GM19035 (cell line): Measurements from ENCODE around the gene AAK1.

Experiments used
- ATAC-seq: cut with Tn5 transposase; IDR thresholded peaks from one replicate; pipeline ENCODE4 v1.9.1; 2021; ENCODE audit not compliant: unreplicated experiment

AAK1 gene

GRCh38 chr2:69547984-69548715 is 95.4 kb downstream of the AAK1 start:
- no peak for ATAC-seq

- no peak for ATAC-seq
Observed at GRCh38 chr2:69546646-69547045, 96.9 kb downstream of the AAK1 start.

DNA sequence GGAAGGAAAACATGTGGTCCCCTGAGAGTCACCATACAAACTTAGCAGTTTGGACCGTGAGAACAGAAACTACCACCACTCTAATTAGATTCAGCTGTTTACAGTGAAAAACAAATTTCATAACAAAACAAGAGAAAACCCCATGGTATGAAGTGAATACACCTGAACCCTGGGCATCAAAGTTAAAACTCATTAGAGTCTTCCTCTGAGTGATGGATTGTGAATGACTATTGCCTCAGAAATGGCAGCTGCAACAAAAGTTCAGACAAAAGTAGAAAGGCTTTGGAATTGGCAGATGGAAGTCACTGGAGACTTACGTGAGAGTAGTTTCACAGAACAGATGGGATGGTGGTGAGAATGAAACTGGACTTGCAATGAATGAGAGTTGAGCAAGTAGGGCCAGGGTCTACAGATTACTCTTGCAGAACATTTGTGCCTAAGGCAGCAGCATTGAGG is 98.0 kb downstream of the AAK1 start:
- ATAC-seq: peak; percentile 70

DNA sequence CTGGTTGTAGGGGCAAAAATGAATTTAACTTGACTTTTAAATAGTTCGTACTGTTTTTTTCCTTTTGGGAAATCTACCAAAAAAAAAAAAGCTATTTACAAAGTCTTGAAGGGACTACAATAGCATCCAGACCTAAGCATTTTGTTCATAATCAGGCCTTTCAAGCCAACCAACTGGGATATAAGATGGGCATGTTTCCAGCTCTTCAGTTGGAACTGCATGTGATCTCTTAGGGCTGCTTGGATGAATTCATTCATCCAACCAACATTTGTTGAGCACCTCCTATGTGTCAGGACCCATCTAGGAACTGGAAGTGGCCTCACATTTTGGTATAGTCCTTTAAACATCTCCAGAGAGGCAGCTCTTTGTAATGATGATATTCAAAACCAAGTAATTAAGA is 98.6 kb downstream of the AAK1 start:
- peak; percentile 11 for ATAC-seq

- ATAC-seq: no peak
Observed at GRCh38 chr2:69539549-69539908, 104.0 kb downstream of the AAK1 start.

GRCh38 chr2:69538872-69539548 is 104.5 kb downstream of the AAK1 start:
- no peak for ATAC-seq

DNA sequence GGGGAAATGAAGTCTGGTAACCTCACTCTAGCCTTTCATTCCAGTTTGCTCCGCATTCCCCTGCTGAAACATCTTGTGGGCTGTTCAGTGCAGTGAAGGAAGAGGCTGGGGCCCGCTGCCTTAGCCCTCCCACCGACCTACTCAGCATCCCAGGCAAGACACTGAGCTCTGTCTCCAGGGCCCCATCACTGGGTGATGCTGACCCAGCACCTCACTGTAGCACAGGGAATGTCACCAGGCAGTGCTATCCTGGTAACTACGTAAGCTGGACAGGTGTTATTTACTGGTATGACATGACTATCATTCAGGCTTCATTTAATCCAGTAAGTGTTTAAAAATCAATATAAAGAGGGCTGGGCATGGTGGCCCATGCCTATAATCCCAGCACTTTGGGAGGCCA is 105.3 kb downstream of the AAK1 start:
- ATAC-seq: no peak

GRCh38 chr2:69535817-69536241 is 107.7 kb downstream of the AAK1 start:
- no peak for ATAC-seq

DNA sequence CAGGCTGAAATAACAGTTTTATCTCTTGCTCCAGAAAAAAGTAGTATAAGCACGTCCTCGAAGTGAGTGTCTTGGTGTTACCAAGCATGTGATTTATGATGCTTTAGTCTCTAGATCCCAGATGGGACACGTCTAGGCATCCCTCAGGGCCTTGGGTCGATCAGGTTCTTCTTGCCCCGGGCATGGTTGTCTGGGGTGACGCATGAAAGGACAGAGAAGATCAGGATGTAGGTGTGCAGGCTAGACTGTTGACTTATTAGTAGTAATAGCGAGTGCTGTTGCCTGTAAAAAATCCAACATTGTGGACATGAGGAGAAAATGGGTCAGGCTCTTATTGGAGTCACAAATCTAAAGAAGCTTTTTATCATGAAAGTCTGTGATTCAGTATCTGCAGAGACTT is 112.4 kb downstream of the AAK1 start:
- no peak for ATAC-seq

GRCh38 chr2:69529480-69529879 is 114.1 kb downstream of the AAK1 start:
- ATAC-seq: no peak

GRCh38 chr2:69525261-69525660 is 118.3 kb downstream of the AAK1 start:
- no peak for ATAC-seq

GRCh38 chr2:69524799-69525198 is 118.7 kb downstream of the AAK1 start:
- no peak for ATAC-seq

GRCh38 chr2:69521747-69522146 is 121.8 kb downstream of the AAK1 start:
- ATAC-seq: no peak

GRCh38 chr2:69518841-69519240 is 124.7 kb downstream of the AAK1 start:
- ATAC-seq: no peak

DNA sequence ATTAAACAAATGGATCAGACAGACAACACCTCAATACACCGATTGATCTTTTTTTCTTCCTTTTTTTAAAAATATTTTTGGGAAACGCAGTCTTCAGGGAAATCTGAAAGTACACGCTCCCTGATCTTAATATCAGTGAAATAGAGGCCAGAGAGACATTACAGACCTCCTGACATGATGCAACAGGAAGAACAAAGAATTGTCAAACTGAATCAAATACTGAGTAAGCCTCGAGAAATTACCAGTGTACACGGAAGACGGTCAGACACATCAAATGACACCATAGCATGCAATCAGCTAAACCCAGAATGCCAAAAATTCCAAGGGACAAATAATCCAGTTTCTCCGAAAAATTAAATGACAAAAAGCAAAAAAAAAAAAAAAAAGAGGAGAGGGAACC is 126.1 kb downstream of the AAK1 start:
- no peak for ATAC-seq

DNA sequence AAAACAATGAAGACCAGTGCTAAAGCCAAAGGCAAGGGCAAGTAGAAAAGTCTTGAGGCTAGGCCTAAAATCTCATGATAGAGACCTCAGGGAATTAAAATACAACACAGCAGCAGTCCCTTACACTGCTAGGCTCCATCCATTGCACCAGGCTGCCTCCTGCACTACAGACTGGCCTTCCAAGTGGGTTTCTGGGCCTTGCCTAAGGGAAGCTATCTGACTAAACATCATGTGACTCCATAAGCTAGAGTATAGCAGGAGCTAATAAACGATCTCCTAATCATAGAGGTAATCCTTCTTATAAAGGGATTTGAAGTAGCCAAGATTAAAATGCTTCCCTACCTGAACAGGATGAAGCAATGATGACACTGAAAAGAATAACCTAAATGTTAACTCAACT is 128.7 kb downstream of the AAK1 start:
- ATAC-seq: no peak

DNA sequence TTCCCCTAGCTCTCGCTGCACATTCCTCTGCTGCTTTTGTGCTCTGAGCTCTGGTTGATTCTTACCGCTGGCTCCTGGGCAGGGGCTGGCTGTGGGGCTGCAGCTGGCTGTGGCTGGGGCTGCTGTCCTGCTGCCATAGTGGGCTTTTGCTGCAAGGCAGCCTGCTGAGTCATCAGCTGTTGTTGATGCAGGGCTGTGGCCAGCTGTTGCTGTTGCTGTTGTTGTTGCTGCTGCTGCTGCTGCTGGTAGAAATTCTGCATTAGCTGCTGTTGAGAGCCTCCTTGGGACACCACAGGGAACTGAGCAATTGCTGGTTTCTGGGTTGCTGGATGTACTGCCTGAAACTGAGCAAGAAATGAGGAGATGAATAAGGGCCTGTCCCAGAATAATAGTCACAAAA is 129.1 kb downstream of the AAK1 start:
- no peak for ATAC-seq

GRCh38 chr2:69512446-69512845 is 131.1 kb downstream of the AAK1 start:
- ATAC-seq: no peak

GRCh38 chr2:69510204-69510603 is 133.3 kb downstream of the AAK1 start:
- no peak for ATAC-seq

- no peak for ATAC-seq
Observed at GRCh38 chr2:69509750-69510140, 133.8 kb downstream of the AAK1 start.

DNA sequence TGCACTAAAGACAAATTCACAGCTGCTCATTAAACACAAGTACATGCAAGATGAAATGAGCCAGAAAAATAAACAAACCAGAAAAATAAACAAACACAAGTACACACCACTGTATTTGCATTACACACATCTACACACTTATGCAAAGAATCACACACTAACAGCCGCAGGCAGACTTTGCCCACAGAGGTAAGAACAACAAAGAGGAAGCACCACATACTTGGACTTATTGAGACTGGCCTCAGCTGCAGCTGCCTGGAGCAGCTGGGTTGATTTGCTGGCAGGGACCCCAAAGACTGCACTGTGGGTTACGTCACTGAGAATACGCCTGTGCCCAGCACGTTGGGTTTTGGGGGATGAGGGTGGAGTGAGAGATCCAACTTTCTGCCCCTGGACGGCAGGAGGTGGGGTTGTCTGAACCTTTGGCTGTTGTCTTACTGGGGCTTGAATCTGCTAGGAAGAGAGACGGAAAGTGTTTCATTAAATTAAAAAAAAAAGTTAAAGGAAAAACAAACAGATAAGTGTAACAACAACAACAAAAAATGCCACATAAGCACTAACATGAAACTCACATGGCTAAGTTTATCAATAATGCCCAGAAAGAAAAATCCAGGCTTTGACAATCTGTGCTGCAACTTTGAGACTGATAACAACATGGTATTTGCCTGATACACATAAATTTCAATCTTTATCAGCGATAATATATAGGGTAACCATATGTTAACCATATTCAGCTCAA is 134.4 kb downstream of the AAK1 start:
- no peak for ATAC-seq

GRCh38 chr2:69505710-69506109 is 137.8 kb downstream of the AAK1 start:
- no peak for ATAC-seq
